Kidney glomerular epithelial cell (primary cell): ENCODE measurements around the gene NFATC3.
"Not testable (repeated sequence)": the region's sequence is repeated elsewhere in the genome, so short reads cannot be mapped to it uniquely, and the experiment has no call there.

Source experiments
- DNase-seq: peaks from one replicate; lab custom pipeline; 2025; lab: John Stamatoyannopoulos, UW

The NFATC3 gene

DNA sequence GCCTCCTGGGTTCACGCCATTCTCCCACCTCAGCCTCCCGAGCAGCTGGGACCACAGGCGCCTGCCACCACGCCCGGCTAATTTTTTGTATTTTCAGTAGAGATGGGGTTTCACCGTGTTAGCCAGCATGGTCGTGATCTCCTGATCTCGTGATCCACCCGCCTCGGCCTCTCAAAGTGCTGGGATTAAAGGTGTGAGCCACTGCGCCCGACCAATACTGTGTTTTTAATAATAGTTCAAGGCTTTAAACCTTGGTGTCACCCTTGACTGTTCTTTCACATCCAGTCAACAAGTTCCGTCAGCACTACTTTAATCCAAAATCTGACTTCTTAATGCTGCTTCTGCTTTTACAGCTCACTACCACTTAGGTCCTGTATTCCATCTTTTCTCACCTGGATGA lies 33.8 kb downstream of the NFATC3 start:
- not testable (repeated sequence) for DNase-seq

DNA sequence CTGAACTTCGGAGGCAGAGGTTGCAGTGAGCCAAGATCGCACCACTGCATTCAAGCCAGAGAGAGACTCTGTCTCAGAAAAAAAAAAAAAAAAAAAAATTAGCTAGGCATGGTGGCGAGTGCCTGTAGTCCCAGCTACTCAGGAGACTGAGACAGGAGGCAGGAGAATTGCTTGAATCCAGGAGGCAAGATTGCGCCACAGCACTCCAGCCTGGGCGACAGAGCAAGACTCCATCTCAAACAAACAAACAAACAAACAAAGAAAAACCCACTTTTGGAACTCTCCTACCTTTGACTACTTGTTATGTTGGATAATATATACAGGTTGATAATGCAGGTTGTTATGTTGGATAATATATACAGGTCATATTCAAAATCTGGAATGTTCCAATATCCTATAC lies 35.3 kb downstream of the NFATC3 start:
- not testable (repeated sequence) for DNase-seq

DNA sequence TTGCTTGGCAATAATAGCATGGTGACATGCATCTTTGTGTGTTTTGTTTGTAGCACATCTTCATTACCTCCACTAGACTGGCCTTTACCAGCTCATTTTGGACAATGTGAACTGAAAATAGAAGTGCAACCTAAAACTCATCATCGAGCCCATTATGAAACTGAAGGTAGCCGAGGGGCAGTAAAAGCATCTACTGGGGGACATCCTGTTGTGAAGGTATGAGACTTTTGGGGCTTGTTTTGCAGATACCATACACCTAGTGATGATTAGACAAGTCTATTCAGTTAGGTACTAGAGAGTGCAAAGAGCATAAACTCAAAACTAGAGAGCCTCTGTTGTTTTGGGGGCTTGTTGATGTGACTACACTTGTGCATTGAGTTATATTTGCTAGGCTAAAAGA lies 41.2 kb downstream of the NFATC3 start:
- DNase-seq, result no peak

DNA sequence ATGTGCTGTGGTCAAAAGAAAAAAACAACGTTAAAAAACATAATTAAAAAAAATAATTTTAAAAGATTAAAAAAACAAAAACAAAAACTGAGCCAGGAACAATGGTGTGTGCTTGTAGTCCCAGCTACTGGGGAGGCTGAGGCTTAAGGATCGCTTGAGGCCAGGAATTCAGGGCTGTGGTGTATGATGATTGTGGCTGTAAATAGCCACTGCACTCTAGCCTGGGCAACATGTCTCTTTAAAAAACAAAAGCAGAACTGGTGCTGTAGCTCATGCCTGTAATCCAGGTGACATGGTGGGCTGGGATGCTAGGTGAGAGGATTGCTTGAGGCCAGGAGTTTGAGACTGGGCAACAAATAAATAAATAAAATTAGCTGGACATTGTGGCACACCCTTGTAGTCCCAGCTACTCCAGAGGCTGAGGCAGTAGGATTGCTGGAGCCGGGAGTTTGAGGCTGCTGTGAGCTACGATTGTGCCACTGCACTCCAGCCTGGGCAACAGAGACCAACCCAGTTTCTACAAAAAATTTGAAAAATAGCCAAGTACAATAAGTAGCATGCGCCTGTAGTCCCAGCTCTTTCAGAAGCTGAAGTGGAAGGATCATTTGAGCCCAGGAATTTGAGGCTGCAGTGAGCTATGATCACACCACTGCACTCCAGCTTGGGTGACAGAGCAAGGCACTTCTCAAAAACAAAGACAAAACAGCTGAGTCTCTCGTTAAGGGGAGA lies 43.6 kb downstream of the NFATC3 start:
- peak; percentile 71 for DNase-seq

DNA sequence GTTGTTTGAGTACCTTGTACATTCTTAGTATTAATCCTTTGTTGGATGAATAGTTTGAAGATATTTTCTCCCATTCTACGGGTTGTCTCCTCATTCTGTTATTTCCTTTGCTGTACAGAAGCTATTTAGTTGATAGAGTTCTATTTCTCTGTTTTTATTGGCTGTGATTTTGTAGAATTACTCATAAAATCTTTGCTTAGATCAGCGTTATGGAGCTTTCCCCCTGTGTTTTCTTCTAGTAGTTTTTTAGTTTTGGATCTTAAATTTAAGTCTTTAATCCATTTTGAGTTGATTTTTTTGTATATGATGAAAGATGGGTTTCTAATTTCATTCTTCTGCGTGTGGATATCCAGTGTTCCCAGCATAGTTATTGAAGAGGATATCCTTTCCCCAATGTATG lies 45.4 kb downstream of the NFATC3 start:
- no peak for DNase-seq

DNA sequence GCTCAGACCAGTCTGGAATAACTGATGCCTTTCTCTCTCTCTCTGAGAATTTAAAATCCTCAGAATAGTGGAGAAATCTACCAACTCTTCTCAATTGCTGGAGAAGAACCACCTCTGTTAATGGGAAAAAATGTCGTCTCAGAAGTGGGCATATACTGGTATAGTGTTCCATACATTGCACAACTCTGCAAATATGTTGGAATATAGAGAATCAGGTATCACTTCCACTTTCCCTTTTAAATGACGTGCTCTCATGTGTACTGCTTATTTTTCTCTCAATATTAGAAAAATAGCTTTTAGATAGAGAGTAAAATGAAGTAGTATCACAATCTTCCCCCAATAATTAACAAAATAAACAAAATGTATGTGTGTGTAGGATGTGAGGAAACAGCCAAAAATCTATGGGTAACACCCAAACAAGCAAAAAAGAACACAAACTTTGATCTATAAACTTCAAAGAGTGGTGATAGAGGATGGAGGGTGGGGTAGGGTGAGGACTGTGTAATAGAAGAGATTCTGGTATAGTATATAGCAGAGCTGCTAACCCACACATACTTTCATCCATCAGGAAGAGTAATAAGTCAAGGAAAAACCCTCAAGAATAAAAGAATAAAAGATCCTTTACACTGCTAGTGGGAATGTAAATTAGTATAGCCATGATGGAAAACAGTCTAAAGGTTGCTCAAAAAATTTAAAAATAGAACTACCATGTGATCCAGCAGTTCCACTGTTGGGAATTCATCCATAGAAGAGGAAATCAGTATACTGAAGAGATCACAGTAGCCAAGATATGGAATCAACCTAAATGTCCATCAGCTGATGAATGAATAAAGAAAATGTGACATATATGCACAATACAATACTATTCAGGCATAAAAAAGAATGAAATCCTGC lies 46.9 kb downstream of the NFATC3 start:
- DNase-seq, result no peak

DNA sequence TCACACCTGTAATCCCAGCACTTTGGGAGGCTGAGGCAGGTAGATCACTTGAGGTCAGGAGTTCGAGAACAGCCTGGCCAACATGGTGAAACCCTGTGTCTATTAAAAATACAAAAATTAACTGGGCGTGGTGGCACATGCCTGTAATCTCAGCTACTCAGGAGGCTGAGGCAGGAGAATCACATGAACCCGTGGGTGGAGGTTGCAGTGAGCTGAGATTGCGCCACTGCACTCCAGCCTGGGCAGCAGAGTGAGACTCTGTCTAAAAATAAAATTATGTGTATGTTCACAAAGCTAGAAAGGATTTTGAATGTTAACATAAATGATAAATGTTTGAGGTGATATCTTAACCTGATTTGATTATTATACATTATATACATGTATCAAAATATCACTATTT lies 47.8 kb downstream of the NFATC3 start:
- DNase-seq, result not testable (repeated sequence)

DNA sequence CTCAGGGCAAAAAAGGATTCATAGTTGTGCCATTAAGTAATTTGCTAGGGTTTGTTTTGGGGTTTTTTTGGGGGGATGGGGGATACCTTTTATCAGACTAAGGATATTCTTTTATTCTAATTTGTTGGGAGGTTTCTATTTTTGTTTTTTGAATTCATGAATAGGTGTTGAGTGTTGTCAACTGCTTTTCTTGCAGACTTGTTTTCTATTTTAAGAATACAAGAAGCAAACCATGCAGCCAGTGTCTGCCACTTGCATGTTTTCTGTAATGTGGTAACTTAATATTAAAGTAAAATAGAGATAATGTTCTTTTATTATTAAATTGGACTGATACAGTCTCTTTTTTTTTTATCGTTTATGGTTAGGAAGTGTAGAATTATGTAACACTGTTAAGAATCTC lies 49.5 kb downstream of the NFATC3 start:
- no peak for DNase-seq

DNA sequence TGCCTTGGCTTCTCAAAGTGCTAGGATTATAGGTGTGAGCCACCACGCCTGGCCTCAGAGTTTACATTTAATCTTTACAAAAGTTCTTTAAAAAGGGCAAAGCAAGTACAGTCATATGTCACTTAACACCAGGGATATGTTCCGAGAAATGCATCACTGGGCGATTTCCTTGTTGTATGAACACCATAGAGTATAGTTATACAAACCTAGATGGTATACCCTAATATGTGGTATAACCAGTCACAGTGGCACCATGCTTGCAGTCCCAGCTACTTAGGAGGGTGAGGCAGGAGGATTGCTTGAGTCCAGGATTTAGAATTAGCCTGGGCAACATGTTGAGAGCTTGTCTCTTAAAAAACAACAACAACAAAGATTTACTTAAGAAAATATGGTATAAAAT lies 51.3 kb downstream of the NFATC3 start:
- DNase-seq, result no peak

DNA sequence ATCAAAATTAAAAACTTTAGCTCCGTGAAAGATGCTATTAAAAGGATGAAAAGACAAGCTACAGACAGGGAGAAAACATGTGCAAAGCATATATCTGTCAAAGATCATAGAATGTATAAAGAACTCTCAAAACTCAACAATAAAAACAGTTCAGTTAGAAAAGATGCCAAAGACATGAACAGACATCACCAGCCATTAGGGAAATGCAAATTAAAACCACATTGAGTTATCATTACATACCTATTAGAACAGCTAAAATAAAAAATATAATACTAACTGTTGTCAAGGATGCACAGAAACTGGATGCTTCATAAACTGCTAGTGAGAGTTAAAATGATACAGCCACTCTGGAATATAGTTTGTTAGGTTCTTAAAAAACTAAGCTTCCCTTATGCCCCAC lies 58.8 kb downstream of the NFATC3 start:
- DNase-seq, result no peak

DNA sequence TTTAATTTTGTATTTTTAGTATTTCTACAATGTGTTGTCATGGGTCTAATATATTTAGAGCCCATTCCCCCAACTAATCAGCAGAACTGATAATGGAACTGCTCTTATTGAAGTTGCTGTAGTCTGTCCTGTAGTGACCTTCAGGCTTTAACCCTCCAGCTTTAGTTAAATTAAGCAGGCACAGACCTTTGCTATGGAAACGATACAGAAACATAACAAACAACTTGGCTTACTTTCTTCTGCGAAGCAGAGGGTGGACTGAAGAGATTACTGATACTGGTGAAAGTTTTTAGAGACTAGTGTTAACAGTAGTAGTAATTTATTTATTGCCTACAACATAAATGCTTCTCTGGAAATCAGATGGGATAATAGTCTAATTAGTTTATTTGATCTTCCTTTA lies 61.4 kb downstream of the NFATC3 start:
- no peak for DNase-seq

DNA sequence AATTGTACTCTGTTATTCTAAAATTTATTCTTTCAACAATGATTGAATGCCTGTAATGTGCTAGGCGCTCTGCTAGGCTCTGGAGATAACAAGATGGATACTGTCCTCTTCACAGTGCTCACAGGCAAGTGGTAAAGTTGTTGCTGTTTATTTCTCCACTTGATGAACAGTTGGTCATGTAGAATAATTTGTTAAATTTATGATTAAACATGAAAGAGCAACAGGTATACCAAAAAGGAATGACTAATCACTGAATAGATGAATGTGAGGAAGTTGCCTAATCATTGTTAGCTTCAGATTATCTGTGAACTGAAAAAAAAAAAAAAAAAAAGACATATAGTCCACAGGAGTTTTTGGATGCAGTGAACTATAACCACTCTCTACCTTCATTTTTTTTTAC lies 62.3 kb downstream of the NFATC3 start:
- no peak for DNase-seq

DNA sequence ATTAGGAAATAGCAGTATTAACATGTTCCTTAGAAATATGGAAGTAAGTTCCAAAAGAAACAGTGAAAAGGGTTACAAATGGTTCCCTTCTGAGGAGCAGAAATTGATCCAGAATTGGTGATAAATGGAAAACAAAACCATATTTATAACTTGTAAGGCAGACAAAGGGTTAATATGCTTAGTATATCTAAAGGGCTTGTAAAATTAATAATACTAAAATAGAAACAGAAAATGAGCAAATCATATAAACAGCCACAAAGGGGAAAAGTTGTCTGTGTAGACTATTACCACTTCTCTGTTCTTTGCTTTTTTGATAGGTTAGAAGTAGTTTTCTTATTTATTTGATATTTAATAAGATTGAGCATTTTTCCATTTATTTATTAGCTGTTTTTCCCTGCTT lies 64.4 kb downstream of the NFATC3 start:
- no peak for DNase-seq

DNA sequence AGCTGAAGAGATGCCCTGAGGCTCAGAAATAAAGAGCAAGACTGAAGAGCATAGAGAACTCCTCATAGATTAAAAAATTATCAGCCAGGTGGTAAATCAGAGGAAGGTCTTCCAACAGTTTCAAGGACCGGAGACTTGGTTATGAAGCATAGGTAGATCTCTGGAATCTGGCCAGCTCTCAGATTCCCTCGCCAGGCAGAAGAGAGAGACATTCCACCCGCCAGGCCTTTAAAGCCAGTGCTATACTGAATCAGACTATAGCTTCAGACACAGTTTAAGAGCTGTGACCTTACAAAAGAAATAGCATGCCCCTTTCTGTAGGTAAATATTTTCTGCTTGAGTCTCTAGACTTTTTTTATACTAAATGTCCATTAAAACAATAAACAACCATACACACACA lies 70.3 kb downstream of the NFATC3 start:
- no peak for DNase-seq

DNA sequence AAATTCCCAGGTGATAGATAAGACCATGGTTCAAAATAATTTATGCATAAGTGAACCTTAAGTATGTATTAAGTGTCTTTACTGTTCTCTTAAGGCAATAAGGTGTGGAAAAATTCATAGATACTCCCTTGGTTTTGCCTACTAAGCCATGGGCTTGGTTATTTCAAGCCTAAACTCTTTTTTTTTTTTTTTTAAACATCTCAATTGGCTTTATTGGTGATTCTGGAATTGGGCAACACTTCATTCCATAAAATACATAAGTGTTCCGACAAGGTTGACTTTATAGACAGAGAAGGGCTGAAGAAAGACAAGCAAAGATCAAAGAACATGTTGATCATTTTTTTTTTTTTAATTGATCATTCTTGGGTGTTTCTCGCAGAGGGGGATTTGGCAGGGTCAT lies 77.2 kb downstream of the NFATC3 start:
- no peak for DNase-seq

DNA sequence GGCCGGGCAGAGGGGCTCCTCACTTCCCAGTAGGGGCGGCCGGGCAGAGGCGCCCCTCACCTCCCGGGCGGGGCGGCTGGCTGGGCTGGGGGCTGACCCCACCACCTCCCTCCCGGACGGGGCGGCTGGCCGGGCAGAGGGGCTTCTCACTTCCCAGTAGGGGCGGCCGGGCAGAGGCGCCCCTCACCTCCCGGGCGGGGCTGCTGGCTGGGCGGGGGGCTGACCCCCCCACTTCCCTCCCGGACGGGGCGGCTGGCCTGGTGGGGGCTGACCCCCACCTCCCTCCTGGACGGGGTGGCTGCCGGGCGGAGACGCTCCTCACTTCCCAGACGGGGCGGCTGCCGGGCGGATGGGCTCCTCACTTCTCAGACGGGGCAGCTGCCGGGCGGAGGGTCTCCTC lies 78.1 kb downstream of the NFATC3 start:
- DNase-seq, result not testable (repeated sequence)

DNA sequence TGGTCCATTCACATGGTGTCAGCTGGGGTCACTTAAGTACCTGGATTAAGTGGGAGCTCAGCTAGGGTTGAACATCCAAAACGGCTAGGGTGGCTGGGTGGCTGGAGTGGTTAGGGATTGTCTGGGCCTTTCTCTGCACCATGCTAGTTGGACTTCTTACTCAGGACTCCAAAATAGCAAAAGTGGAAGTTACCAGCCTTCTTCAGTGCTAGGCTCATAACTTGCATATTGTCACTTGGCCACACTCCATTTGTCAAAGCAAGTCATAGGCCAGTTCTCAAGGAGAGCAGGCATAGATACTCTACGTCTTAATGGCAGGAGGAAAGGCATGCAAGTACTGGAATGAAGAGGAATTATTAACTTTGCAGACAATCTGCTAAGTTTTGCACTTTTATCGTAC lies 81.1 kb downstream of the NFATC3 start:
- no peak for DNase-seq

DNA sequence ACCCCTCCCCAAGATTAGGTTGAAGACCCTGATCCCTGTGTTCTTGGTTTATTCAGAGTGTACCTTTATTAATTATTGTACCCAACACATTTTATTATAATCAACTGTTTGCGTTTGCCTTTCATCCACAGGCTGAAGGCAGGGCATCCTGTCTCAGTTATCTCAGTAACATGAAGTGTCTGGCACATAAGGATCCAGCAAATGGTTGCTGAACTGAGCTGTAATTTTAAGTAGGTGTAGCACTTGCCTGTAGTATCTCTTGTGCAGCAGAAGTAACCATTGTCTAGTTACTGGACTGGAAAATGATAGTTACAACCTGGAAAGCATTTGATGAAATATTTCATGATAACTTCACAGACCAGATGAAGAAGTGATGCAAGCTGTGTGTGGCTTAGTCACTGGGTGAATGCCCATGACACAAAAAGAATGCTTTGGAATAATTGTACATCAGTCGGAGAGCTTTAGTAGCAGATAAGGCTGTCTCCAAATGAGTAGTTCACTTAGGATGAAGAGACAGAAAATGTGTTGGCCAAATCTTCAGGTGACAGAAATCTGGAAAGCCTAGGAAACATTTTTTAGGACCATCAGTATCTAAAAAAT lies 94.1 kb downstream of the NFATC3 start:
- no peak for DNase-seq

DNA sequence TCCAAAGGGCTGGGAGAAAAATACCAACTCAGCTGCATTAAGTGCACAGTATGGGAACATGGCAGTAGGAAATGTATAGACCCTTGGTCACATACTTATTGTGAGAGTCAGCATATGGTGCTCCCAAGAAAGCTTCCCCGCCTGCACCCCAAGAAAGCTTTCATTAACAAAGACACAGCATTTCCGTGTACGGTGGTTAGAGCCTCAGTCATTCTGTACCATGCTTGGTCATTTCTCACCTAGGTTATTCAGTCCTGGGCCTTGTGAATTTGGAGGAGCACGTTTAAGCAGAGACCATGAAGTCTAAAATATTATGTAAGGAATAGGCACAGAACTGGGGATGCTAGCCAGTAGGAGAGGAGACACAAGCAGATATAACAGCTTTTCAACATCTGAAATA lies 94.7 kb downstream of the NFATC3 start:
- DNase-seq, result no peak

DNA sequence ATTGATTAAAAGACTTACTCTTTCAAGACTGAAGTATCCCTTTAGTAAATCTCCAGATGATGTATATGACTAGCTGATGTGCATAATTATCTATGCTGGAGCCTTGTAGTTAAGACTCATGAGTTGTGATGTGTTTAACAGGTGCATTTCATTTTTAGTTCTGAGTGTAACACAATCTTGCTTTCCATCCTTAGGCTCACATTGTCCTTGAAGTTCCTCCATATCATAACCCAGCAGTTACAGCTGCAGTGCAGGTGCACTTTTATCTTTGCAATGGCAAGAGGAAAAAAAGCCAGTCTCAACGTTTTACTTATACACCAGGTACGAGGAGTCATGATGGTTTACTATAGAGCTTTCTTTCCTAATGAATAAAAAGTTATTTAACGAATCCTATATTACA lies 97.9 kb downstream of the NFATC3 start:
- no peak for DNase-seq

DNA sequence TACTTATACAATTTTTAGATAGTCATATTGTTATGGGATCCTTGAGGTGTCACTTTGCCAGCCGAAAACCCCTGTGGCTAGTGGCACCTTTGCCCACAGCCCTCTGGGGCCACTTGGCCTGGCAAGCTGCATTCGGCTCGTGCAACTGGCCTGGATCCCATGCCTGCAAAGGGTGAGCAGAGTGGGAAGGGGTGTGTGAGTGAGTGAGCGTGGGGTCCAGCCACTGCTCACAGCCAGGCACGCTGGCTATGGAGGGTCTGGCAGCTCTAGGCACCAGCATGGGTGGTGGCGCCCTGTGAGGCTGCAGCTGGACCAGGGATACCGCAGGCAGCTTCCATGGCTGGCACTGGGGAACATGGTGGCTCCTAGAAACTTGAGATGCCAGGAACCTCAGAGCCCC lies 101.7 kb downstream of the NFATC3 start:
- DNase-seq, result no peak

DNA sequence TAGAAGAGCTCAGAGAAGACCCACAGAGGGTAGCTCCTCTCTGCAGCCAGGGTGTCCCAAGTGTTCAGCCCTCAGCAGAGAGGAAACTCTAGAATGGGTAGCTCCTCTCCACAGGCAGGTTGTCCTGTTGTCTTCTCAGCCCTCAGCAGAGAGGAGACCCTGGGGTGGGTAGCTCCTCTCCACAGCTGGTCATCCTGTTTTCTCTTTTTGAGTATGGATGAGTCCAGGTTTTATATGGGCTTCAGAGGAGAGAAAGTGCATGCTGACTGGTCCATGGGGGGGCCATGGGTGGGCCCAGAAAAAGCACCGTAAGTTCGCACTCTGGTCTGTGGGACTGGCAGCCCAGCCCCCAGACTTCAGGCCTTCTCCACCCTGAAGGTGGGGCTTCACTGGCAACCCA lies 102.3 kb downstream of the NFATC3 start:
- no peak for DNase-seq

DNA sequence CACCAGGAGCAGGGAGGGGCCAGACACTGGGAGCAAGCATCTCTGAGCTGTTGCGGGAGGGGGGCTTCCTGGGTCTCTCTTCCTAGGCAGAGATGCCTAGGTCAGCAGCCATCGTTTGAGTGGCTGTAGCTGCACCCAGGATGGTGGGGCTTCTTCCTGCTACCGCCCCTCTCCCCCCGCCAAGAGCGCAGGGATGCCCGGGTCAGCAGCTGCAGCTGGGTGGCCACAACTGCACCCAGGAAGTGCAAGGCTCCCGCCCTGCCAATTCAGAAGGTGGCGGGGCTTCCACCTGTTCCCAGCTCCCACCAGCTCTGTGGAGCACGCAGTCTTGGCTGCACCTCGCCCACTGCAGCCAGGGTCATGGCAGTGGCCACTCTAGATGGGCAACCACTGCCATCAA lies 103.0 kb downstream of the NFATC3 start:
- DNase-seq, result no peak
